ENCODE results near the gene SKP1.

SKP1 gene

DNA sequence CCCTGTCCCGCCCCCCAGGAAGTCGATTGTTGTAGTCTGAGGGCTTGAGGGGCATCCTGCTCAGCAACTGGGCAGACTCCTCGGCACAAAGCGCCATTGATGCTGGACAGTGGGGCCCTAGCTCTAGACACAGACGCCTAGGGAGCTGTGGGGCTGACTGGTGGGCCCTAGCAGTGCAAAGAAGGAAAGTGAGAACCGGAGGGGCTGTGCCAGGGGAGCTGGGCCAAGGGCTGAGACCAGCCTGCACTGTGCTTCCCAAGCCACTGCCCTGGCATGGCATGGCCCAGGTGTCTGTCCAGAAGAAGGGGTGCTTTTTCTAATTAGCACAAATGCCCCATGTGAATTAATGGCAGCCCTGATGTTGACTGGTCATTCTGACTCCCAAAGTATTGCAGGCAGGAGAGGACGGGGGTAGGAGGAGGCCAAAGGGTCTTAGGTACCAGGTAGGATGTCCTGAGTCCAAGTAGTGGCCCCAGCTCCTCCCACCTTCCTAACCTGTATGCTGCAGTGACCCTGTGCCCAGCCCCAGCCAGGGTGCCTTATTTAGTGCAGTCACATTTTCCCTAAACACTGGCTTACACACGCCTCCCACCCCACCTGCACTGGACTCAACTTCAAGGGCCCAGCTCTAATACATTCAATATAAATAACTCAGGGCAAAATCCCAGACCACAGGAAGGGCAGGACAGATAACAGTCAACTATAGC is 46.4 kb downstream of the SKP1 start:
- DNase-seq (ENCODE audit: low read depth, low spot score): no peak

DNA sequence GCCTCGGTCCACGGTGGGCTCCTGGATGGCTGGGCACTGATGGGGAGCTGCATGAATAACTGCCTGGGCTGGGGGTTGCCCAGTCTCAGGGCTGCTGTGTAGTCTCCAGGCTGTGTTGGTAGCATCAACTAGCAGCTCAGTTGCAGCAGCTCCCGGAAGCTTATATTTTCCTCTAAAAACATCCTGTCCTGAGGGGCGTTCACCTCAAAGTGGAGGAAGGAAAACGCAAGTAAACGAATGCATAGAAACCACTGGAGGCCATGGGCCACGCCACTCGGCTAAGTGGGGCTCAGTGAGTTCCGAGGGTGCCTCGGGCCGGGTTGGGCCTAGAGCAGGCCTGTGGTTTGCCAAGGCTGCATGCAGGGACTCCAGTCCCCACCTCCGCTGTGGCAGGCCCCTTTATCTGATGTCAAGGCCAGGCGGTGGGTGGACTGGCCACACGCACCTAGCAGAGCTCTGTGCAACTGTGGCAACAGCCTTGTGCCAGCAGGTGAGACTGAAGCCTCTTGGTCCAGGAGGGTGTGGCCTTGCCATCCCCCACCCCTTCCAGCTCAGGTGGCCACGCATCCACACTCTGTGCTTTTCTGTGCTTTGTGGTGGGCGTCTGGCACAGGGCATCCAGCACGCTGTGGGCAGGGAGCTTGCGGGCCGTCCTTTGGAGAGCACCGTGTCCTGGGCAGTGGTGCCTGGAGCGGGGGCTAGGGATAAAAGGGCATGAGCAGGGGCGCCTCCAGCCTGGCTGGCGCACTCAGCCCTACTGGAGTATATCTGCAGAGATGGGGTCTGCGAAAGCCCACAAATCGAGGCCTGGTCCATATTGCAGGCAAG is 47.1 kb downstream of the SKP1 start:
- DNase-seq (ENCODE audit: low read depth, low spot score): no peak

DNA sequence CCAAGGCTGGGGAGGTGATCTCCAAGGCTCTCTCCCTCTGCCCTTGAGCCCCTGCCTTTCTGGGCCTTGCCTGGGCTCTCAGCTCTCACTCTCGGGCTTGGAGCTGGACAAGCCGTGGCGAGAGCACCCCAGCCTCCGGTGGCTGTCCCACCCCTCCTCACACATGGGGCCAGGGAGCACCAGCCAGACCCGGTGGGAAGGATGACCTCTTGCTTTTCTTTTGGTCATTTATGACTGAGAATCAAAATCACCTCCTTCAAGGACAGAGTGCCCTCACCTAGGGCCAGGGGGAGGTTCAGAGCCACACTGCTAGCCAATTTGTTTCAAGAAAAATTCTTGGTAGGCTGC is 48.1 kb downstream of the SKP1 start:
- no peak for DNase-seq (ENCODE audit: low read depth, low spot score)

DNA sequence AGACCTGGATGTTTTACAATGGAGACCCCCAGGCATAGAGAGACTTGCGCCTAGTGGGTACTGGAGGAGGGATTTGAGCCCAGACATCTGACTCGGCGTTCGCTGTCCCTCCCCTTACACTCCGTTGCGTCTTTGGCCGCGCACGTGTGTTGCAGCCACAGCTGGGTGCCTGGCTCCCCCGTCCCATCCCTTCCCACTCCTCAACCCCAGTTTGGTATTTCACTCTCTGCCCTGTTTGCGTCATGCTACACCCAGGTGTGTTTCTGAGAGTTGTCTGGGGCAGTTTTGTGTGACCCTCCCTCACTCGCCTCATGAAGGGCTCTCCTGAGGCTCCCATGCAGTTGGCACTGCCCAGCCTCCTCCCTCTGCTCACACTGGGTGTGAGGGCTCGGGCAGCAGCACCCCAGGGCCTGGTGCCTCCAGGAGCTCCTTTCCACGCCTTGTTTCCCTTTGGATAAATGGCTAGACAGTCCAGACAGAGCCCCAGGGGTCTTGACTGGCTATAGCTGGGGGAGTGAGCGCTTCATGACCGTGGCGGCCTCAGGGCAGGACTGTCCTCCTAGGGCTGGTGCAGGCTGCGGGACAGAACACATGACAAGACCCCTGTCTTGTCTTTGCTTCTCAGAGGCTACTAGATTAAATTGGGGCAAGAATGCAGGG is 48.6 kb downstream of the SKP1 start:
- DNase-seq (ENCODE audit: low read depth, low spot score): no peak

DNA sequence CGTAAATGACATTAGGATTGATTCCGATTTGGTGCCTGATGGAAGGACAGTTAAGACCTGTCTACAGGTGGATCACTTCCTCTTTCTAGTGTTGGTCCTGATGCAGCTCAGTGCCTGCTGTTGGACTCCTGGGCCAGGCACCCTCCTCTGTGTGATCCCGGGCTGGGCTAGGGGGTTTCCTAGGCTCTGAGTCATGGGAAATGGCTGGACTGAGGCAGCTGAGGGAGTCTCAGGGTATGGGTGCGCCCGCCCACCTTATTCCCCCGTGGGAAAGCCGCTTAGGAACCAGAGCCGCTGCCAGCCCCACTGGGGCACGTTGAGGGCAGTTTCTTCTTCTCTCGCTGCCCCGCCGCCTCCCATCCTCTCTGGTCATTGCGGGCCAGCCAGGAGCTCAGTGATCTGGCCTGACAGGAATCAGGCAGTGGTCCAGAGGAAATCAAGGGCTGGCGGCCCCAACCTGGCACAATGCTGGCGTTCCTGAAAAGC is 49.3 kb downstream of the SKP1 start:
- DNase-seq (ENCODE audit: low read depth, low spot score): no peak

DNA sequence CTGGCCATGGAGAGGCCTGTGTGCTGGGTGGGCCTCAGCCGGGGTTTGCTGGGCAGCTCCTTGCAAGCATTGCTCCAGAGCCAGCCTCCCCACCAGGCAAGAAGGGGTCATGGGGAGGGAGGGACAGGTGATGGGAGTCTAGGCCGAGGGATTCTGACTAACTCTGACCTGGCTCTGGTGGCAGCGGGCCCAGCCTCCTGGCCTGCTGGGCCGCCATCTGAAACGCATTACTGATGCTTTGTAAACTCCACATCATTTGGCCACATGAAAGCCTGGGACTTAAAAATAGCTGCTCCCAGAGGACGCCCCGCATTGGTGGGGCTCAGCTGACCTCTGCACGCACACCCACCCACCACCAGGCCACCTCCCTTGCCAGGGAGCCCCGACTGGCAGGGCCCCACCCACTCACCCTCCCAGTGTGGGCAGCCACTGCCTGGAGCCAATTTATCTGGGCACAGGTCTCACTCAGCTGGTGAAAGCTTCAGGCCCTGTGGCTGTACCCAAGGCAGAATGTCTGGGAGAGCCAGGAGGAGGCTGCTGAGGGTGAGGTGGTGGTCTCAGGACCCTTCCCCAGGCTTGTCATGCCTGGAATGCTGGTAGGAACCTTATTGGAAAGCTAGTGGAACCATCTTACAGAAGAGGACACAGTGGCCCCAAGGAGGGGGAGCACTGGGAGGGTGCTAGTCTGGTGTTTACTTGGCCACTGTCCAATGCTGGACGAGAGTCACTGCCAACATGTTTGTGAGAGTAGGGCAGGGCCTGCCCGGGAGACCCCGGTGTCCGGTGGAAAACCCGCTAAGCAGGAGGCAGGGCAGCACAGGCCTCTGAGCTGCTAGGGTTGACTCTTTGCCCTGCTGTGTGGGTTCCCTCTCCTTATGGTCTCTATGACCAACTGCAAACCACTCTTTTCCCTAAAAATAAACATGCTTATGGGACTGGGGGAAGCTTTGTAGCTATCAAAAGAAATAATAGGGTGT is 51.4 kb downstream of the SKP1 start:
- DNase-seq (ENCODE audit: low read depth, low spot score): no peak

DNA sequence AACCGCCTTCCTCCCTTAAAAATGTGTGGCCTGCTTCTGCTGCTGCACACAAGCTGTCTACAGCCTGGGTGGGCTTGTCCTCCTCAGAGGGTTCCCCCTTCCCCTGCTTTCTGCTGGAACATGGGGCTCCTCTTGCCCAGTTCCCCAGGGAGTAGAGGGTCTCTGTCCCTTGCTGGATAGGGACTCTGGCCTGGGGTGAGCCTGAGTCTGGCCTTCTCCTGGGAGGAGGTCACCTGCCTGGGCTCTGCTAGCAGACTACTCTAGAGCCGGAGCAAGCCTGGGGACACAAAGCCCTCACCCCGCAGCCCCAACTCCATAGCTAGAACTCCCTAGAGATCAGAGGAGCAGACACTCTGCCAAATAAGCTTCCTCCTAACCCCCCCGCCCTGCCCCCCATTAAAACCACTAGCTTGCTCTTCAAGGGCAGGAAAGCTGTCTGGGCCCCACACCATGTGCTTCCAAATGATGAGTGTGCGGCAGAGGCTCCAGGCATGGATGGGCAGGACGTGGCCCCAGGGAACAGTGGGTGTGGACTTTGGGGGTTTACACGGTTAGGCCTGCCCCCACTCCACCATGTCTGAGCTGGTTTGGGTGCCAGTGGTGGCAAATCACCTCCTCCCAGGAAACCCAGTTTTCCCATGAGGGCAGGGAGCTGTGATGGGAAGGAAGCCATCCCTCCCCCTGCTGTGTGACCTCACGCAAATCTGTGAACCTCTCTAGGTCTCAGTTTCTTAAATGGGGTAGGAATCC is 52.3 kb downstream of the SKP1 start:
- no peak for DNase-seq (ENCODE audit: low read depth, low spot score)

DNA sequence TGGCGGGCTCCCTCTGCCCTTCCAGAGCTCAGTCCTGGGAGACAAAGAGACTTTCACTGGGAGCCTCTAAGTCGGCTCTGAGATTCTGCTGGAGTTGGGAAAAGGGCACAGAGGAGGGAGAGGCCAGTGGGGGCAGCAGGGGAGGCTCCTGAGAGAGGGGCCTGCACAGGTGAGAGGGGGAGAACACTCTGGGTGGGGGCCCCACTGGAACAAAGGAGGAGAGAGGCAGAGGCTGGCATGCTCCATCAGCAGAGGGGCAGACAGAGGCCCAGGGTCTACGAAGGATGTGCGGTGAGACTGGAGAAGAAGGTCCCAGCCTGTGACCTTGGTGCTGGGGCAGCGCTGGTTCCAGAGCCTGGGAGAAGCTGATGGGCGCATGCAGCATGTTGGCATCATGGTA is 53.4 kb downstream of the SKP1 start:
- DNase-seq (ENCODE audit: low read depth, low spot score): no peak

DNA sequence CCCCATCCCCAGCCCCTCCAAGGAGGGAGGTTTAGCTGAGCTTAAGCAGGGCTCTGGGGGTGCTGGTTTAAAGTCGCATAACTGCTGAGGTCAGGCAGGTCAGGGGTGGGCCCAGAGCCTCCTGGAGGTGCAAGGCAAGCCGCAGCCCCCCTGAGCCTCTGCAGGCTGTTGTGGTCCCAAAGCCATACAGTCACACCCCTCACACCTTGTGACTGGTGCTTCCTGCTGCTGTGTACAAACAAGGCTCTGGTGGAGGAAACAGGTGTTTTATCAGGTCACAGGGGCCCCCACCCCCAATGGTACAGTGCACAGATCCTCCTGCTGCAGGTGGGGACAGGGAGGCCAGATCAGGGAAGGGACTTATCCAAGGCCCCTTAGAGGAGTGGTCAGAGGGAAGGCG is 54.2 kb downstream of the SKP1 start:
- no peak for DNase-seq (ENCODE audit: low read depth, low spot score)

DNA sequence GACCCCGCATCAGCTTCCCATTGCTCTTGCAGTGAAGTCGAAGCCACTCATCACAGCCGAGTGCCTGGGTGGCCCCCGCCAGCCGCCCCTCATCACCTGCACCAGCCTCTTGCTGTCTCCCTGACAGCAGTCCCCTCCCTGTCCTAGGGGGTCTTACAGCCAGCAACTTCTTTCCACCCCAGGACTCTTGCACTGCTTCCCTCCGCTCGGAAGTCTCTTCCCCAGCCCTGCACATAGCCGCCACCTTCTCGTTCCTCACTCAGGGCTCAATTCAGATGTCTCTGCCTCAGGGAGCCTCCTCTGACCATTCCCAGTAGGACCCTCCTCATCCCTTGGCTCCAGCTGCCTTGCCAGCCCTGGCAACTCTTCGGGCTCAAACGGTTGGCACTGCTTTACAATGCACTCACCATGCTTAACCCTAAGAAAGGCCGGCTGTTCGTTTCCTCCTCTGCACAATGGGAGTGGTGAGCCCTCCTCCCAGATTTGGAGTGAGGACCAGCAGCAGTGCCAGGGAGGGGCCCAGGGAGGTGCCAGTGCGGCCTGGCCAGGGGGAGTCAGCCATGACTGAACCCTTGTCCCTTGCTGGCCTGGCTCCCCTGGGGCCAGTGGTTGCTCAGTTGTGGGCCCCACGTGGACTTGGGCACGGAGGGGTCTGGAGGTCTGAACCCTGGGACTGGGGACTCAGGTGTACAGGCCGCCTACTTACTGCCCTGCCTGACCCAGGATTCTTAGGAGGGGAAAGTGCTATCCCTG is 56.2 kb downstream of the SKP1 start:
- DNase-seq (ENCODE audit: low read depth, low spot score): no peak

DNA sequence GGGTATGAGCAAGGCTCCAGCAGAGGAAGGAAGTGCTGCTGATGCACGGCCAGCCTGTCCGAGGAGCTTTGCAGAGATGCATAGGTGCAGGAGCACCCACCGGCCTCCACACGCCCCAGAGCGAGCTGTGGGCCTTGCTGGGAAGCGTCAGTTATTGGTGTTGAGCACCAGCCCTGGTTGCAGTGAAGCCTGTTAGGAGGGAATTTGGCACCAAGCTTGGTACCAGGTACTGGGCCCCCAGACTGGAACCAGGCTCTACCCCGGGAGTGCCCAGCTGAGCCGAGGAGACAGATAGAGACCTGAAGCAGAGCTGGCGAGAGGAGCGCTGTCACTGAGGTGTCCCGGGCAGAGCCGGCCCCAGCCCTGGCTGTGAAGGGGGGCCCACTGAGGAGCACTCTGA is 57.0 kb downstream of the SKP1 start:
- DNase-seq (ENCODE audit: low read depth, low spot score): no peak

DNA sequence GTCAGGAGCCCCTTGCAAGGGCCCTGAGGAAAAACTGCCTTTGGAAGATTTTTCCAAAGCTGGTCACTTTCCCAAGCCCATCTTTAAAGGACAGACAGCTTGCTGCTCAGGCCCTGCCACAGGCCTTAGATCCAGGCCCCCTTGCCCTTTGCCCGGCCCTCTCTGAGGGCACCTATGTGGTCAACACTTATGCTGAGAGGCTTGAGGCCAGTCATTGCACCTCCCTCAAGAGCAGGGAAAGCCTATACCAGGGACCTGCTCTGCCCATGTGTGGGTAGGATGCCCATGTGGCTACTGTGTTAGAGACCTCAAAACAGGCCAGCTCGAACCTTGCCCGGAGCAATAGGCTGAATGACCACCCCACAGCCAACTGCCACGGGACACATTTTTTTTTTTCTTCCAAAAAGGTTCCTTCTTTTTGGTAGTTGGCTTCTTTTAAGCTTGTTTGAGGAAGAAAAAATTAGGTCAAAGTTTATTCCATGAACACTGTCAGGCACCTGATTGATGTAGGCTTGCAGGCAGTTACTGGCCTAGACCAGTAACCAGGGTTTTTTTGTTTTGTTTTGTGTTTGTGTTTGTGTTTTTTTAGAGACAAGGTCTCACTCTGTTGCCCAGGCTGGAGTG is 58.4 kb downstream of the SKP1 start:
- no peak for DNase-seq (ENCODE audit: low read depth, low spot score)

DNA sequence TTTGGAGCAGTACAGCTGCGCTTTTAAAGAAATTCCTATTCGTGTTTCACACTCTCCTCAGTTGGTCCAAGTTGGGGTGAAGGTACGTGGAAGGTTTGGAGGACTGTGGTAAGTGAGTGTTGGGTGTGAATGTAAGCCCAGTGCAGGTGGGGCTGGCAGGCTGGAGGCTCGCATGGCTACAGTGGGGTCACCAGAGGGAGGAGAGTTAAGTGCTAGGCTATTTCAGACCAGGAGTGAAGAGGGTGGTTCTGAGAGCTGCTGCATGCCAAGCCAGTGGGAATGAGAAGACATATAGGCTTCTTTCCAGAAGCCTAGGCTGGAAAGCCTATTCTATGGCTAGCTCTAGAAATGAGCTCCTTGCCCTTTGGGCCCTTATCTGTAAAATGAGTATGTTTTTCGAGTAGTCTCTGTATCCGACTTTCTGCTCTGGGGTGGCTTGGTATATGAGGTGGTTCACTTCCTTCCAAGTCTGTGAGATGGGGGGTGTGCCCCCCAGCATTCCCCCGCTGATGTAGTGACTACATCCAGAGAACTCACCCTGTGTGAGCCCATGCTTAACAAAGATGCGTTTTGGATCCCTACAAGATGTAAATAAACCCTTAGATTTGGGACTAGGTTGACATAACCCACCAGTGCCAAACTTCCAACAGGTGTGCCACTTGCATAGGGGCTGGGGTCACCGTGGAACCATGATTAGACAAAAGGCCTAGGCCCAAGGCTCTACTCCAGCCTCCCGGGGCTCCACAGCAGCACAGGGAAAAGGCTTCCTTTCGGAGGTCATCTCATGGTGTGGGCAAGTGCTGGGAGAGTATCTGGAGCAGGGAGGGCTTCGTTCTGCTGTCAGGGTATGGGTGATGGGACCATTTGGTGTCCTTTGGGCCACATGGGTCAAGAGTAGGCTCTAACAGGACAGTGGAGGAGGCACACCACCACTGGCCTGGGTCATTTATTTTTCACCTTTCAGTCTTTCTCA is 59.7 kb downstream of the SKP1 start:
- DNase-seq (ENCODE audit: low read depth, low spot score): no peak

DNA sequence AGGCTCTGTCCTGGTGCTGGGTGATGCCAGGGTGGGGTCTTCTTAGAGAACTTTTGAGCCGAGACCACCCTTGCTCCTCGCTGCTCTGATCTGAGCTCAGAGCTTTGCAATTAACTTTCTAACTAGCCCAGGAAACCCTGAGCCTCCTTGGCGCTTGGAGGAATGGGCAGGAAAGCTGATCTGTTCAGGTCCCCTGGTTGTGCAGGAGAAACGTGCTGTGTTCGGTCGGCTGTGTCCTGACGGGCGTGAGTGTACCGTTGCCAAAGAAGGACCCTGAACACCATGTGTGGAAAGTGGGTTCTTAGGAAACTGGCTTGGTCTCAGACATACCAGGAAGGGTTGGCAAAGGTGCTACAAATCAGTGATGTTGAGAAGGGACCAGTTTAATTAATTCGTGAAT is 60.5 kb downstream of the SKP1 start:
- DNase-seq (ENCODE audit: low read depth, low spot score): no peak

DNA sequence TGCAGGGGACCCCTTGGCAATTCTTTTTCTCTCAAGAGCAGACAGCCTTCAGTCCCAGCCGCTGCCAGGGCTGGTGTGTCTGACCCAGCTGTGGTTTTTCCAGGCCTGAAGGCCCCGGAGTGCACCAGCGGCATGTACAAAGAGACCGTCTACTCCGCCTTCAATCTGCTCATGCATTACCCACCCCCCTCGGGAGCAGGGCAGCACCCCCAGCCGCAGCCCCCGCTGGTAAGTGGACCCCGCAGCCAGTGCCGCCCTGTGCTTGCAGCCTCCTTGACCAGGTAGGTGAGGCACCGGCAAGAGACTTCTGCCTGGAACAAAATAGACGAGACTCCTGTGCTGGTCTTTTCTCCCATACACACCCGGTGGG is 61.0 kb downstream of the SKP1 start:
- no peak for DNase-seq (ENCODE audit: low read depth, low spot score)

DNA sequence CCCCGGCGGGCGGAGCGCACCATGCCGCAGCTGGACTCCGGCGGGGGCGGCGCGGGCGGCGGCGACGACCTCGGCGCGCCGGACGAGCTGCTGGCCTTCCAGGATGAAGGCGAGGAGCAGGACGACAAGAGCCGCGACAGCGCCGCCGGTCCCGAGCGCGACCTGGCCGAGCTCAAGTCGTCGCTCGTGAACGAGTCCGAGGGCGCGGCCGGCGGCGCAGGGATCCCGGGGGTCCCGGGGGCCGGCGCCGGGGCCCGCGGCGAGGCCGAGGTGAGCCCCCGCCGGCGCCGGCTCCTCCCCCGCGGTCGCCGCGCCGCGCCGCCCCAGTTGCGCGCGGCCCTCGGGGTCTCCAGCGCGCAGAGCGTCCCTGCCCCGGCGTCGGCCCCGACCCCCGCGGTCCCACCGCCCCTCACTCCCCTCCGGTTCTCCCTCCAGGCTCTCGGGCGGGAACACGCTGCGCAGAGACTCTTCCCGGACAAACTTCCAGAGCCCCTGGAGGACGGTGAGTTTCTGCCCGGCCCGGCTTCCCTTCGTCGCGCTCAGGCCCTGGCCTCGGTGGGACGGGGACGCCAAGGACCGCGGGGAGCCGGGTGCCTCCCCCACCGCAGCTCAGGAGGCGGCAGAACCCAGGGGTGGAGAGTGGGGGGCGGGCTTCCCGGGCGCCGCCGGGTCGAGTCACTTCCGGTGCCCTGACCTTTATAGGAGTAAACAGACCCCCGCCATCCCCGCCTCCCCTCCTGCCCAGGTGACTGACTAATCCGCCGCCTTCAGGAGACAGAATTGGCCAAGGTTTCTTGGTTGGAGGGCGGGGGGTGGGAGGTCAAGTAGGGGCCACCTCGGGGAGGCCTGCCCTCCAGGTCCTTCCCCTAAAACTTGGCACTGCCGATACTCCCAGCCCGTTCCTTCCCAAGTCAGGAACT is 61.6 kb downstream of the SKP1 start:
- DNase-seq (ENCODE audit: low read depth, low spot score): peak; percentile 58
